Esophagus muscularis mucosa (tissue), 4 donors: Measurements from ENCODE around the gene KLHL29.

Experiments
- CTCF ChIP-seq, 3 experiments: fragments of 200-600 bp in 2 of 3; fragments of 450-650 bp in 1 of 3; sonication (generic) in 2 of 3; IDR thresholded peaks; one replicate each; pipeline ENCODE4 v1.5.1; 2017 to 2019; ENCODE audit warnings: antibody characterized with exemption in 3 of 3, mild to moderate bottlenecking in 2 of 3, moderate library complexity in 1 of 3
- EP300 ChIP-seq: sonication (generic); formaldehyde crosslinking; IDR thresholded peaks from one replicate; pipeline ENCODE4 v1.6.1; 2017; ENCODE audit warnings: antibody characterized with exemption
- POLR2A ChIP-seq: fragments of 450-650 bp; IDR thresholded peaks from one replicate; pipeline ENCODE4 v1.6.1; 2017; ENCODE audit warnings: antibody characterized with exemption, moderate library complexity, mild to moderate bottlenecking, low read depth

GRCh38 chr2:23423873-23424680 lies 39.1 kb downstream of the KLHL29 start:
- TF ChIP-seq POLR2A (no peak), CTCF (IDR thresholded peaks at IDR 0.05) (no peak), EP300 (no peak)
